ENCODE data around the gene TAL1. TPM values are rescaled to one million over a fixed set of nuclear protein-coding genes. Genes with fewer than 3 reads are reported as not detected.

Gene TAL1
- total and polyA plus RNA-seq, 10 of the 15 experiments (the other 5 are each of a cell fraction or from before 2014, with no cell fraction given), result 0.05 TPM; not detected in 9

DNA sequence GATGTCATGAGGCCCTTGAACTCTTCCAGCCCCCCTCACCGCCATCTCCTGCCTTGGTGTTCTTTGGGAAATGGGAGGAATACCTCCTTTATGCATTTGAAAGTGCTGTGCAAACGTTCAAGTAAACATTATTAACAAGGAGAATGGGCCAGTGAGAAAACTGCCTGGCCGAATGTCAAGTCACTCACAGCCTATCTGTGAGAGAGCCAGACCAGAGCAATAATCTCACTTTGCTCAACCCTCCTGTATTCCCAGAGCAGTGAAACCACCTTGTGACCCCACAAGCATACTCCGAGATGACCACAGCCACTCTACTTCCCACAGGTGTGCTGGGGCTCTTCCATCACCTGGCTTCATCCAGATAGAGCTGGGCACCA is 5.2 kb downstream of the TAL1 start:
- in situ Hi-C loops (cut with MboI), result no loop called here
- no peak for ATAC-seq
- Histone ChIP-seq H4K20me1 (ENCODE audit: control insufficient read depth, insufficient read depth) (no peaks in the 10 kb centered on the region), H3K4me2 (ENCODE audit: control insufficient read depth, insufficient read depth) (no peak overlapping the region), H3K4me3 (no peak overlapping the region), H3K36me3 (ENCODE audit: control insufficient read depth in 2 of 2, insufficient read depth in 2 of 2, low read length in 1 of 2) (no peaks in the 10 kb centered on the region), H3K4me1 (ENCODE audit: control insufficient read depth, insufficient read depth, low read length) (peaks cover 3% of the 10 kb centered on the region; the same call in 1 of the 2 replicates), H3K27me3 (replicated peaks in 1 of 2; ENCODE audit: control insufficient read depth in 2 of 2, insufficient read depth in 2 of 2, low read length in 1 of 2) (peaks cover 17 to 34% of the 10 kb centered on the region in 2 experiments), H3K9me3 (replicated peaks; ENCODE audit: control insufficient read depth, insufficient read depth, low read length) (no peaks in the 10 kb centered on the region), H3K79me2 (ENCODE audit: control insufficient read depth, insufficient read depth, low read length) (no peaks in the 10 kb centered on the region), H3K9ac (ENCODE audit: control insufficient read depth, insufficient read depth, low read length) (no peak overlapping the region), H3K27ac (ENCODE audit: control insufficient read depth, insufficient read depth) (no peak overlapping the region), H2AFZ (ENCODE audit: control insufficient read depth, low read depth, low read length) (no peak overlapping the region)
- WGBS (ENCODE audit: insufficient coverage, insufficient replicate concordance, low lambda C conversion rate, missing lambda C conversion rate), result 0% methylated on average over 4 of the region's 4 CpGs
- DNase-seq (ENCODE audit: low read depth, low spot score), result no peak
- intact Hi-C loops (cut with micrococcal nuclease; ENCODE audit: unreplicated experiment), result no loop called here
- no TSS peak for BruUV-seq (replicated peaks)
- TF ChIP-seq KAT2A (conservative IDR thresholded peaks at IDR 0.05; ENCODE audit: control insufficient read depth, low read depth, low read length) (no peak), SMARCA5 (IDR thresholded peaks at IDR 0.05) (no peak), BACH1 (IDR thresholded peaks at IDR 0.05; ENCODE audit: borderline replicate concordance) (no peak), BMI1 (IDR thresholded peaks at IDR 0.05; ENCODE audit: borderline replicate concordance) (no peak), POU2F2 (IDR thresholded peaks at IDR 0.05; ENCODE audit: borderline replicate concordance, low read depth, low read length) (no peak), NR2C1 (IDR thresholded peaks at IDR 0.05) (no peak)
- TF ChIP-seq, protein P1, sequence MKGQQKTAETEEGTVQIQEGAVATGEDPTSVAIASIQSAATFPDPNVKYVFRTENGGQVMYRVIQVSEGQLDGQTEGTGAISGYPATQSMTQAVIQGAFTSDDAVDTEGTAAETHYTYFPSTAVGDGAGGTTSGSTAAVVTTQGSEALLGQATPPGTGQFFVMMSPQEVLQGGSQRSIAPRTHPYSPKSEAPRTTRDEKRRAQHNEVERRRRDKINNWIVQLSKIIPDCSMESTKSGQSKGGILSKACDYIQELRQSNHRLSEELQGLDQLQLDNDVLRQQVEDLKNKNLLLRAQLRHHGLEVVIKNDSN (IDR thresholded peaks at IDR 0.05; ENCODE audit: borderline replicate concordance, extremely low read length, insufficient read depth, low read depth, low read length), result no peak
- TF ChIP-seq, protein P2, sequence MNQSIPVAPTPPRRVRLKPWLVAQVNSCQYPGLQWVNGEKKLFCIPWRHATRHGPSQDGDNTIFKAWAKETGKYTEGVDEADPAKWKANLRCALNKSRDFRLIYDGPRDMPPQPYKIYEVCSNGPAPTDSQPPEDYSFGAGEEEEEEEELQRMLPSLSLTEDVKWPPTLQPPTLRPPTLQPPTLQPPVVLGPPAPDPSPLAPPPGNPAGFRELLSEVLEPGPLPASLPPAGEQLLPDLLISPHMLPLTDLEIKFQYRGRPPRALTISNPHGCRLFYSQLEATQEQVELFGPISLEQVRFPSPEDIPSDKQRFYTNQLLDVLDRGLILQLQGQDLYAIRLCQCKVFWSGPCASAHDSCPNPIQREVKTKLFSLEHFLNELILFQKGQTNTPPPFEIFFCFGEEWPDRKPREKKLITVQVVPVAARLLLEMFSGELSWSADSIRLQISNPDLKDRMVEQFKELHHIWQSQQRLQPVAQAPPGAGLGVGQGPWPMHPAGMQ (IDR thresholded peaks at IDR 0.05; ENCODE audit: borderline replicate concordance), result no peak
- TF ChIP-seq, protein P3, sequence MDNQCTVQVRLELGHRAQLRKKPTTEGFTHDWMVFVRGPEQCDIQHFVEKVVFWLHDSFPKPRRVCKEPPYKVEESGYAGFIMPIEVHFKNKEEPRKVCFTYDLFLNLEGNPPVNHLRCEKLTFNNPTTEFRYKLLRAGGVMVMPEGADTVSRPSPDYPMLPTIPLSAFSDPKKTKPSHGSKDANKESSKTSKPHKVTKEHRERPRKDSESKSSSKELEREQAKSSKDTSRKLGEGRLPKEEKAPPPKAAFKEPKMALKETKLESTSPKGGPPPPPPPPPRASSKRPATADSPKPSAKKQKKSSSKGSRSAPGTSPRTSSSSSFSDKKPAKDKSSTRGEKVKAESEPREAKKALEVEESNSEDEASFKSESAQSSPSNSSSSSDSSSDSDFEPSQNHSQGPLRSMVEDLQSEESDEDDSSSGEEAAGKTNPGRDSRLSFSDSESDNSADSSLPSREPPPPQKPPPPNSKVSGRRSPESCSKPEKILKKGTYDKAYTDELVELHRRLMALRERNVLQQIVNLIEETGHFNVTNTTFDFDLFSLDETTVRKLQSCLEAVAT (IDR thresholded peaks at IDR 0.05), result no peak
- ChIA-PET SMC1A (ENCODE audit: uncharacterized antibody, unreplicated experiment) (no interaction called here), RAD21 (ENCODE audit: unreplicated experiment) (no interaction called here), CTCF (interaction anchor here (0.6 to 1.6 kb wide), 3 partner anchors 32 to 48 kb away, joined by 3 to 4 read pairs (median 3); no protein-coding TSS in a partner anchor), POLR2A (no interaction called here)
- FAIRE-seq, result no peak

Measured in GM12878 (cell line).